Measurements from ENCODE around the gene CEBPG.

The CEBPG gene

DNA sequence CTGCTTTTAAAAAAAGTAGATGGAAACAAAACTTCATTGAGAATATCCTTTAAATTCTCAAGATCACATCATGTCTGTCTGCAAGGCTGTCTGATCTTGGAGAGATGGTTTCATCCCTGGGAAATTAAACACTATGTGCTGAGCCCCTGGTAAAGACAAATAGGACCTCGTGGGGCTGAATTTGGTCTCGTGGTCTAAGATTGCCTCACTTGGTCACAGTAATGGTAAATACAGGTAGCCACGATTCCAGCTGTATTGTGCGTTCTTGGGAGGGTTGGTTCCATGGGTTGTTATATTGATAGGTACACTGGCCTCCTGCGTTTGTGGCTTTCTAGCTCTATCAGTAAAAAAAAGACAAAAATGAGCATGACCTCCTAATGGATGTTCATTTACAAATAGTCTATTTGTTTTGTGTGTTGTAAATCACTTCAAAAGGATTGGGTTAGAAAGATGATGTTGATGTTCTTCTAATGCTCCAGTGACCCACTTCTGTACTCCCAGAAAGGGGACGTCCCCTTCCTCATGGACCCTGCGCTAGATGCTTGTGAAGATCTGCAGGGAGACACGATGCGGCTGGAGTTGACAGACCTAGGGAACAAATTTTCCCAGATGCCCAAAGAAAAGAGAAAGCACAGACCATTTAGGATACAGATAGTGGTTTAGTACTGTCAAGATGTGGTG lies 1.8 kb downstream of the CEBPG start:
- no peak for ATAC-seq
- TF ChIP-seq ZNF70 (CRISPR knock-in tag; IDR thresholded peaks at IDR 0.05) (no peak), RARB (CRISPR knock-in tag; IDR thresholded peaks at IDR 0.05) (no peak), ESRRG (CRISPR knock-in tag; IDR thresholded peaks at IDR 0.05) (no peak), SNAI2 (CRISPR knock-in tag; IDR thresholded peaks at IDR 0.05) (no peak), ZFP3 (CRISPR knock-in tag; IDR thresholded peaks at IDR 0.05) (no peak), ZFP30 (CRISPR knock-in tag; IDR thresholded peaks at IDR 0.05) (no peak), ARNTL (CRISPR knock-in tag; IDR thresholded peaks at IDR 0.05; ENCODE audit: borderline replicate concordance, low read depth) (no peak), OSR1 (CRISPR knock-in tag; IDR thresholded peaks at IDR 0.05) (no peak), CSDC2 (CRISPR knock-in tag; IDR thresholded peaks at IDR 0.05) (no peak), TCF4 (CRISPR knock-in tag; IDR thresholded peaks at IDR 0.05; ENCODE audit: borderline replicate concordance) (no peak)
- TF ChIP-seq, protein P1, sequence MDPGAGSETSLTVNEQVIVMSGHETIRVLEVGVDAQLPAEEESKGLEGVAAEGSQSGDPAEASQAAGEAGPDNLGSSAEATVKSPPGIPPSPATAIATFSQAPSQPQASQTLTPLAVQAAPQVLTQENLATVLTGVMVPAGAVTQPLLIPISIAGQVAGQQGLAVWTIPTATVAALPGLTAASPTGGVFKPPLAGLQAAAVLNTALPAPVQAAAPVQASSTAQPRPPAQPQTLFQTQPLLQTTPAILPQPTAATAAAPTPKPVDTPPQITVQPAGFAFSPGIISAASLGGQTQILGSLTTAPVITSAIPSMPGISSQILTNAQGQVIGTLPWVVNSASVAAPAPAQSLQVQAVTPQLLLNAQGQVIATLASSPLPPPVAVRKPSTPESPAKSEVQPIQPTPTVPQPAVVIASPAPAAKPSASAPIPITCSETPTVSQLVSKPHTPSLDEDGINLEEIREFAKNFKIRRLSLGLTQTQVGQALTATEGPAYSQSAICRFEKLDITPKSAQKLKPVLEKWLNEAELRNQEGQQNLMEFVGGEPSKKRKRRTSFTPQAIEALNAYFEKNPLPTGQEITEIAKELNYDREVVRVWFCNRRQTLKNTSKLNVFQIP (CRISPR knock-in tag; IDR thresholded peaks at IDR 0.05; ENCODE audit: borderline replicate concordance, low read depth) = no peak
- TF ChIP-seq, protein P2, sequence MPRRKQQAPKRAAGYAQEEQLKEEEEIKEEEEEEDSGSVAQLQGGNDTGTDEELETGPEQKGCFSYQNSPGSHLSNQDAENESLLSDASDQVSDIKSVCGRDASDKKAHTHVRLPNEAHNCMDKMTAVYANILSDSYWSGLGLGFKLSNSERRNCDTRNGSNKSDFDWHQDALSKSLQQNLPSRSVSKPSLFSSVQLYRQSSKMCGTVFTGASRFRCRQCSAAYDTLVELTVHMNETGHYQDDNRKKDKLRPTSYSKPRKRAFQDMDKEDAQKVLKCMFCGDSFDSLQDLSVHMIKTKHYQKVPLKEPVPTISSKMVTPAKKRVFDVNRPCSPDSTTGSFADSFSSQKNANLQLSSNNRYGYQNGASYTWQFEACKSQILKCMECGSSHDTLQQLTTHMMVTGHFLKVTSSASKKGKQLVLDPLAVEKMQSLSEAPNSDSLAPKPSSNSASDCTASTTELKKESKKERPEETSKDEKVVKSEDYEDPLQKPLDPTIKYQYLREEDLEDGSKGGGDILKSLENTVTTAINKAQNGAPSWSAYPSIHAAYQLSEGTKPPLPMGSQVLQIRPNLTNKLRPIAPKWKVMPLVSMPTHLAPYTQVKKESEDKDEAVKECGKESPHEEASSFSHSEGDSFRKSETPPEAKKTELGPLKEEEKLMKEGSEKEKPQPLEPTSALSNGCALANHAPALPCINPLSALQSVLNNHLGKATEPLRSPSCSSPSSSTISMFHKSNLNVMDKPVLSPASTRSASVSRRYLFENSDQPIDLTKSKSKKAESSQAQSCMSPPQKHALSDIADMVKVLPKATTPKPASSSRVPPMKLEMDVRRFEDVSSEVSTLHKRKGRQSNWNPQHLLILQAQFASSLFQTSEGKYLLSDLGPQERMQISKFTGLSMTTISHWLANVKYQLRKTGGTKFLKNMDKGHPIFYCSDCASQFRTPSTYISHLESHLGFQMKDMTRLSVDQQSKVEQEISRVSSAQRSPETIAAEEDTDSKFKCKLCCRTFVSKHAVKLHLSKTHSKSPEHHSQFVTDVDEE (CRISPR knock-in tag; IDR thresholded peaks at IDR 0.05) = no peak

DNA sequence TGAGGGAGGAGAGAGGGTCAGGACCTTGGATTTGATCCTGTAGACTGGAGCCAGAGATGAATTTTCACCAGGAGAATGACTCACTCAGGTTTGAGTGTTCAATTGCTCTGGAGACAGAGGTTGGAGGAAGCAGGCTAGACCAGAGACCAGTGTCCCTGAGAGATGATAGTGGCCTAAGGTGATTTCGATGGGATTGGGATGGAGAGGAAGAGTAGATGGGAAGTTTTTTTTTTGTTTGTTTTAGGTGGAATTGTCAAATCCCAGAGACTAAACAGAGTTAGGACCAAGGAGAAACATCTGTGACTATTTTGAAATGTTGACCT lies 2.3 kb downstream of the CEBPG start:
- ATAC-seq = no peak
- TF ChIP-seq, protein P1 (CRISPR knock-in tag; IDR thresholded peaks at IDR 0.05; ENCODE audit: borderline replicate concordance, low read depth) = no peak
- no peak for TF ChIP-seq ZFP3 (CRISPR knock-in tag; IDR thresholded peaks at IDR 0.05)
- TF ChIP-seq ZNF8 (CRISPR knock-in tag; IDR thresholded peaks at IDR 0.05) = no peak
- TF ChIP-seq CSDC2 (CRISPR knock-in tag; IDR thresholded peaks at IDR 0.05) = no peak
- TF ChIP-seq ESRRG (CRISPR knock-in tag; IDR thresholded peaks at IDR 0.05) = no peak
- TF ChIP-seq, protein P3, sequence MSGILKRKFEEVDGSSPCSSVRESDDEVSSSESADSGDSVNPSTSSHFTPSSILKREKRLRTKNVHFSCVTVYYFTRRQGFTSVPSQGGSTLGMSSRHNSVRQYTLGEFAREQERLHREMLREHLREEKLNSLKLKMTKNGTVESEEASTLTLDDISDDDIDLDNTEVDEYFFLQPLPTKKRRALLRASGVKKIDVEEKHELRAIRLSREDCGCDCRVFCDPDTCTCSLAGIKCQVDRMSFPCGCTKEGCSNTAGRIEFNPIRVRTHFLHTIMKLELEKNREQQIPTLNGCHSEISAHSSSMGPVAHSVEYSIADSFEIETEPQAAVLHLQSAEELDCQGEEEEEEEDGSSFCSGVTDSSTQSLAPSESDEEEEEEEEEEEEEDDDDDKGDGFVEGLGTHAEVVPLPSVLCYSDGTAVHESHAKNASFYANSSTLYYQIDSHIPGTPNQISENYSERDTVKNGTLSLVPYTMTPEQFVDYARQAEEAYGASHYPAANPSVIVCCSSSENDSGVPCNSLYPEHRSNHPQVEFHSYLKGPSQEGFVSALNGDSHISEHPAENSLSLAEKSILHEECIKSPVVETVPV (CRISPR knock-in tag; IDR thresholded peaks at IDR 0.05) = no peak
- TF ChIP-seq ZNF70 (CRISPR knock-in tag; IDR thresholded peaks at IDR 0.05) = no peak
- TF ChIP-seq, protein P2 (CRISPR knock-in tag; IDR thresholded peaks at IDR 0.05) = no peak
- no peak for TF ChIP-seq ISL1 (CRISPR knock-in tag; IDR thresholded peaks at IDR 0.05)
- no peak for TF ChIP-seq ZC3H10 (CRISPR knock-in tag; IDR thresholded peaks at IDR 0.05)
- no peak for TF ChIP-seq ZFP30 (CRISPR knock-in tag; IDR thresholded peaks at IDR 0.05)
- TF ChIP-seq ARNTL (CRISPR knock-in tag; IDR thresholded peaks at IDR 0.05; ENCODE audit: borderline replicate concordance, low read depth) = no peak
- TF ChIP-seq PPARA (CRISPR knock-in tag; IDR thresholded peaks at IDR 0.05; ENCODE audit: borderline replicate concordance) = no peak
- TF ChIP-seq SNAI2 (CRISPR knock-in tag; IDR thresholded peaks at IDR 0.05) = no peak

DNA sequence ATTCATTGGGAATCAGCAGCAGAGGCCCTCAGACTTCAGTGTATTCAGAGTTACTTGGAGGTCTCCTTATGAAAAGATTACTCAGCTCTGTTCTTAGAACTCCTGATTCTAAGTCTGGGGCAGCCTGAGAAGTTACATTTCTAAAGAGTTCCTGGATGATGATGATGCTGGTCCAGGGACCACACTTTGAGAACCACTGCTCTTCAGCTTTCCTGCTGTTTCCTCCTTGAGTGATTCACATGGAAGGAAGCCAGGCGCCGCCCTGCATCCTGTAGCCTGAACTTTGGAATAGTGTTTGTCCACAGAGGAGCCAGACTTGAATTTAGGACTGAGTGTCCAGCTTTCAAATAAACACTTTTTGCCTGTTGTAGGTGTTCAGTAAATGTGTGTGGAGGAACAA lies 2.9 kb downstream of the CEBPG start:
- no peak for ATAC-seq
- TF ChIP-seq, protein P1 (CRISPR knock-in tag; IDR thresholded peaks at IDR 0.05; ENCODE audit: borderline replicate concordance, low read depth) = no peak
- TF ChIP-seq, protein P2 (CRISPR knock-in tag; IDR thresholded peaks at IDR 0.05) = no peak
- TF ChIP-seq ZC3H10 (CRISPR knock-in tag; IDR thresholded peaks at IDR 0.05) (no peak), ISL1 (CRISPR knock-in tag; IDR thresholded peaks at IDR 0.05) (no peak), TCF4 (CRISPR knock-in tag; IDR thresholded peaks at IDR 0.05; ENCODE audit: borderline replicate concordance) (no peak), ZFP30 (CRISPR knock-in tag; IDR thresholded peaks at IDR 0.05) (no peak), RARB (CRISPR knock-in tag; IDR thresholded peaks at IDR 0.05) (no peak), CSDC2 (CRISPR knock-in tag; IDR thresholded peaks at IDR 0.05) (no peak), SNAI2 (CRISPR knock-in tag; IDR thresholded peaks at IDR 0.05) (no peak), ZNF70 (CRISPR knock-in tag; IDR thresholded peaks at IDR 0.05) (no peak)

Data from SK-N-SH treated with all-trans-retinoic acid at 6 μM for 48 hours (cell line).